GM19372 (cell line): Measurements from ENCODE around the gene FCHSD1.

Experiments
- ATAC-seq: cut with Tn5 transposase; IDR thresholded peaks from one replicate; pipeline ENCODE4 v1.9.1; 2021; ENCODE audit warnings: mild to moderate bottlenecking, low read depth, moderate library complexity; ENCODE audit not compliant: unreplicated experiment

The FCHSD1 gene

GRCh38 chr5:141650851-141651727, at the start of gene FCHSD1:
Gene FCHSD1, minus strand, starts transcription at chr5:141651418. Its CDS starts 50 bp downstream, at chr5:141651368.
- ATAC-seq, result peak; percentile 97

DNA sequence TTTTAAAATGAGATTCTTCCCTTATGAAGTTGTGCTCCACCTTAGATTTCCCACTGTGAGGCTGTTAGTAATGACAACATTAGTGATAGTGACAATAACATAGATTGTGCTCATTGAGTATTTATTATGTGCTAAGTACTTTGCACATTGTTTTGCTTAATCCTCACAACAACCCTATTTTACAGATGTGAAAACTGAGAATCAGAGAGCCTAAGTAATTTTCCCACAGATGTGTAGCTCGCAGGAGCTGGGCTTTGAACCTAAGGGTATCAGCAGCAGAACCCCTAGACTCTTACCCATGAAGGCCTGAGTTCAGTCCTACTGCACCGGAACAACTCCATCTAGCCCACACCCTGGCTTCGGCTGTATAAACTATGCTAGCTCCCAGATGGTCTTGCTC, 46.4 kb upstream of the FCHSD1 start:
- no peak for ATAC-seq

GRCh38 chr5:141696431-141696830, 45.2 kb upstream of the FCHSD1 start:
- ATAC-seq, result no peak

DNA sequence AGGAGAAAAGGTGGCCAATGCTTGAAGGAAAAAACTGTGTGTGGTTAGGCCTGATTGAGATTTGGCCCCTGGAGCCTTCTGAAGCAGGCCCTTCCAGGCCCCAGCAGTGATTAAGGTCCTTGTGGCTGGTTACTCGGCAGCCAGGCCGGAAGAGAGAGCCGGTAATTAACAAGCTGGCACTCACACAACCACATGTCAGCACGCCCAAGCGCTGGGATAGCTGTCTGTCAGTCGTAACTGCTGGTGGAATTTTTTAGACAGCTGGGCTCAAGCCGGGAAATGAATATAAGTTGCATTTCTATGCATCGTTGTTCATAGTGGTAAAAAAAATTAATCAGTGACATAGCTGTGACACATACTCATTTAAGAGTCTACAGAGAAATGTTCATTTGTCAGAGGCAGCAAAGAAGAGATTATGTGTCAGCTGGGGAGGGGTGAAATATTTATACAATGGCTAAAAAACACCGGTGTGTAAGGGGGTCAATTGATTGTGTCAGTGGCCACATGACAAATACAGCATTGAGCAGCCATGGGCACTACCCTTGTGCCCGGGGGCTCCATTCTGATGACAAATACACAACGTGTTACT, 44.5 kb upstream of the FCHSD1 start:
- no peak for ATAC-seq

DNA sequence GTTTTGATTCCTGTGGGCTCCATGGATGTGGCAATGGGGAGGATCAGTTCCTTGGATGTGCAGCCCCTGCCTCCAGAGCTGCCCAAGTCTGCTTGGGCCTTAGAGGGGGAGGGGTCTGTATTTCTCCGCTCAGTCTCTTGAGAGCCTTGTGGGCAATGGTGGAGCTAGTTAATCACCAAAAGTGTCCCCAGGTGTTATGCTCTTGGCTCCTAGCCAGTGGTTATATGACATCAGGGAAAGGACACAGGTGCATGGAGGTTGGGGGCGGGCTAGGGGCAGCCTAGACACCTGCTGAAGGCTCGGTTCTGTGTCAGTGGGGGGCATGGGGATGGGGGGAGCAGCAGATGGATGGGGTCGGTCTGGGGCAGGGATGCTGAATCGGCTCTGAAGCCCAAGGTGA, 43.3 kb upstream of the FCHSD1 start:
- no peak for ATAC-seq

DNA sequence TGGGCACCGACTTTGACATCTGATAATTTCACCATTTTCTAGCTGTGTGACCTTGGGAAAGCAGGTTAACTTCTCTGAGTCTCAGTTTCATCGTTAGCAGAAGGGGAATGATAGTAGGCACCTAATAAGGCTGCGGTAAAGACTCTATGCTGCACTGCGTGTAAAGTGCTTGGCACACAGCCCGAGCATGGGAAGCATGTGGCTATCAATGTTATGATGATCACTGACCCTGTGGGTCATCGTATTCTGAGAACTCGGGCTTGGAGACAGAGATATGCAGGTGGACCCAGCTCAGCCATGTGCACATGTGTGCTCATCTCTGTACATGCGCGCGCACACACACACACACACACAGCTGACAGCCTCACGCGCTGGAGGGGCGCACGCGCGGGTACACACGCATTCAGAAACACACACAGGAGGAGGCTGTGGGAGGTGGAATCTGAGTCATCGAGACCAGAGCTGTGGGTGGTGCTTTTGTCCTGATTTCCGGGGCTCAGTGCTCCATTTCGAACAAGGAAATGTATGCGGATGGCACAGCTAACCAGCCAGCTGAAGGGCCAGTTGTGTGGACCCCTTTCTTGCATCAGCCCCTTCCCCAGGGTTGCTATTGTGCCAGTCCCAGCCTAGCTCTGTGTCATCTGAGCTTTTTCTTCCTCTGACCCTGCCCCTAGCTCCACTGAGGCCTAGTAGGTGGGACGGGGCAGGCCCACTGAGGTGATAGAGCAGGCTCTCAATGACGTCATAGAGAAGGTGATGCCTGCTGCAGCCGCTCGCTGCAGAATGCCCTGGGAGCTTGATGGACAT, 41.9 kb upstream of the FCHSD1 start:
- ATAC-seq, result no peak

DNA sequence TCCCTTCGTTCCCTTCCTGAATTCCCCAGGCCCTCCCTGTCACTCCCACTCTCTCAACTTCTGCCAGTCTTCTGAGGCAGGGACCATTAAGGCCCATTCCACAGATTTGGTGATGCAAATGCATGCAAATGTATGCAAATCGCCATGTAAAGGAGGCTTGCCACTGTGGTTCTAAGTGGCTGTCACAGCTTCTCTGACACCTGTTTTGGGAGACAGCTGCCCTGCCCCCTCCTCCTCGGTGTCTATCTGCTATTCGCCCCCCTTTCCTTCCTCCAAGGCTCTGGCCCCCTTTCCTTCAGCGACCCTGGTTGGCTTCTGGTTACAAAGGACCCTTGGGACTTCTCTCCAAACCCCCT, 41.3 kb upstream of the FCHSD1 start:
- no peak for ATAC-seq

DNA sequence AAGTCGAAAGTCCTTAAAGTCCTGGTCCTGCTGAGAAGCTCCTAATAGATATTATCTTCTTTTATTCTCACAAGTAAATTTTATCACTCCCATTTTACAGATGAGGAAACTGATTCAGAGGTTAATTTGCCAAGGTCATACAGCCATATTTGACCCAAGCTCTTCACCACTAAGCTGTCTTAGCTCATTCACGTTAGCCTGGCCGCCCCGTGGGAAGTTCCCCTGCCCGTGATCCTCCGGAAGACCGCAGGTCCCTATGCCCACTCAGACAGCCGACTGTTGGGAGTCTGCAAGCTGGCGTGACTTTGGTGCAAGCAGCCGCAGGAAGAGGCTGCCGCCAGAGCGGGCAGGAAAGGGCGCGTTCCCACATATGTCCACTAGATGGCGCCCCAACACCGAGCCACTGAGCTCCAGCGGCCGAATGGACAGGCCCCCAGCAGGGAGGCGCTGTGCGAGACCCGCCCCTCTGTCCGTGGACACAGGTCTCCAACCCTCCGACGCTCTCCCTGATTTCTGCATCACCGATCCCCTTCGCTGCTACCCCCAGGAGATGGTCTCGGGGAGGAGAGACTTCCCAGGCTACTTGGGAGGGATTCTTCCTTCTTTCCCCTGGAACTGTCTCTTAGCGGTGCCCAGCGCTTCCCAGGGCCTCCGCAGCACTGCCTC, 40.8 kb upstream of the FCHSD1 start:
- ATAC-seq, result peak; percentile 91

- ATAC-seq, result no peak
Measured at GRCh38 chr5:141691286-141691866, 40.2 kb upstream of the FCHSD1 start.

- ATAC-seq, result no peak
Measured at GRCh38 chr5:141686648-141687416, 35.6 kb upstream of the FCHSD1 start.

GRCh38 chr5:141685591-141685990, 34.4 kb upstream of the FCHSD1 start:
- ATAC-seq, result no peak

DNA sequence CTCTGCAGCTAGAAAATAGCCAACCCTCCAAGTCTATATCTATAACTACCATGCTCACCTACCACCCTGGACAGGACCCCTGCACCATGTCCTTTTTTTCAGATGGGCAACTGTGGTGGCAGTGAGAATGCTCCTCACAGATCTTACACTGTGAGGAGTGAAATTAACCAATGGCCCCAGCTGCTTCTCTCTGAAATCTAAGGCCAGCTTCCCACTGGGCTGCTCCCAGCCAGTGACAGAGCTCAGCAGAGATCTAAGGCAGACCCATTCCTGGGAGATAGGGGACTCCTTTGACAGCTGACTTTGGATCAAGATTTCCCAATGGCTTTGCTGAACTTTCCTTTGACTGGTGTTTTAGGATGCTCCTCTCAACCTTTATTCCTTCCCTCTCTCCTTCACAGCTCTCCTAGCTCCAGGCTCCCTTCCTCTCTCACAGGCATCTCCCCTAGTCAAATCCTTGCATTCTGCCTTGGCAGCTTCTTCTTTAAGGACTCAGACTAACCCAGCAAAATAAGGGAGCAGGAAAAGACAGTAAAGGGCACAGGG, 32.5 kb upstream of the FCHSD1 start:
- ATAC-seq, result no peak

DNA sequence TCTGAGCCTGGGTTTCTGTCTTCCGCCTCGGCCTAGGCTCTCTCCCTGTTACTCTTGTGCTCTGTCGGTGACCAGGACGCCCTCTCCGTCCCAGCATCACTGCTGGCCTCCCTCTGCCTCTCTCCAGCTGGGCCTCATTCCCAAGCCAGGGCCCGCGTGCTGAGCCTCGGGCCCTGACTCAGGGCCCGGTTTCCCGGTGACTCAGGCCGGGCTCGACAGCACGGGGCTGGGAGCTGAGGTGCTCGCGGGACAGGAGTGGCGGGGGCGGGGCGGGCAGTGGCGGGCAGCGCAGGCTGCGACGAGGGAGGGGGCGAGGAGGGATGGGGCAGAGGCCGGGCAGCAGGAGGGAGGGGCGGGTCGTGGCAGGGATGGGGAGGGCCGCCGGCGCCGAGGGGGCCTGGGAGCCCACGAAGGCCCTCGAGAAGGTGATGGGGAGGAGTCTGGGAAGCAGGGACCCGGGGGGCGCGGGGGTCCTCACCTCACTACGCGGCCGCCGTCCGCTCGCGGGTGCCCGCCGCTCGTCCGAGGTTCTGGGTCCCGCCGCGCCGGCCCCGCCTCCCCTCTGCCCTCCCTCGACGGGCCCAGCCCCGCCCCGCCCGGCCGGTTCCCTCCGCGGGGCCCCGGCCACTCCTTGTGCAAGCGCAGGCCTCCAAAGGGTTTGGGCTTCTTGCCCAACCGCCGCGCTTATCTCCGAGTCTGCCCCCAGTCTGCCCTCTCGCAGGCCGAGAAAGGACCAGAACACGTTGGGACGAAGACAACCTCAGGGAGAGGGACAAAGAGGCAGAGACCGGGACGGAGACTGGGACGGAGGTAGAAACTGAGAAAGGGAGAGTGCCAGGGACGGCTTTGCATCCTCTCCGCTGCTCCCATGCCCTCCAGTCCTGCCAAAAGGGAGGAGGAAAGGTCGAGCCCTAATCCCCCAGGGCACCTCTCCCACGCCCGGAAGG, 30.8 kb upstream of the FCHSD1 start, which contains the start of gene ARAP3:
Gene ARAP3 (minus strand): TSS at position 536 of the 947 bp plus-strand sequence. CDS start 1,744 bp downstream, outside the sequence.
- ATAC-seq, result no peak

- no peak for ATAC-seq
Measured at GRCh38 chr5:141681295-141681694, 30.1 kb upstream of the FCHSD1 start.

GRCh38 chr5:141680751-141681201, 29.6 kb upstream of the FCHSD1 start:
- ATAC-seq, result no peak

- no peak for ATAC-seq
Measured at GRCh38 chr5:141680178-141680577, 29.0 kb upstream of the FCHSD1 start.

DNA sequence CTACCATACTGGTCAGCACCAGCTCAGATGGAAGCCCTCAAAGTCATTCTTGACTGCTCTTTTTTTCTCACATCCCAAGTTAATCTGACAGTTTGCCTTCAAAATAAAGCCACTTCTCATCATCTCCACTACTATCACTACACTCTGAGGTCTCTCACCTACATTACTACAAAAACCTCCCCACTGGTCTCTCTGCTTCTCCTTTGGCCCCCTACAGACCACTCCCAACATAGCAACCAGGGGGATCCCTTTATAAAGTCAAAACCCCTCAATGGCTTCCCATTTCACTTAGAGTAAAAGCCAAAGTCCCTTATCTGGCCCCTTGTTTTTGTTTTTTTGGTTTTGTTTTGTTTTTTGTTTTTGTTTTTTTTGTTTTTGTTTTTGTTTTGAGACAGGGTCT, 26.2 kb upstream of the FCHSD1 start:
- ATAC-seq, result no peak

DNA sequence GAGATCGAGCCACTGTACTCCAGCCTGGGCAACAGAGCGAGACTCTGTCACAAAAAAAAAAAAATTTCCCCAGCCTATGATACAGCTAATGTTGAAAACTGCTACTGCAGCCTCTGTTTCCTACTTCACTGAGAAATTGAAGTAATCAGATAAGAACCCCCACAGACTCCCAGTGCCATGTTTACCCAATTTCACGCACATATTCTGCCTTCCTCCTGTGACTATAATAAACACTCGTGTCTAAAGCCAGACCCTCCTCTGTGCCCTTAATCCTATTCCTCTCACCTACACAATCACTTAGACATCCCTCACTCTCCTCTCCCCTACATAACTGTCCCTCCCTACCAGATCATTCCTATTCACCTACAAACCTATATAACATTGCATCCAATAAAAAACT, 24.5 kb upstream of the FCHSD1 start:
- no peak for ATAC-seq
